CD4-positive, CD25-positive, alpha-beta regulatory T cell (primary cell): ENCODE measurements around the gene ANKRD33B. TPM values are rescaled to one million over a fixed set of nuclear protein-coding genes. Genes with fewer than 3 reads are reported as not detected.

Source experiments
- ATAC-seq, 2 donors: fragments of 150-1000 bp; cut with Tn5 transposase; one replicate each; pipeline ENCODE4 v1.10.0; 2021; ENCODE audit warnings: low read depth in 2 of 2, moderate number of reproducible peaks in 2 of 2, moderate library complexity in 1 of 2
- DNase-seq, 3 donors: peaks; one replicate each; pipeline versions ENCODE4 v3.0.0 to v3.0.0-alpha.2; 2012 to 2022; ENCODE audit warnings: mixed read lengths in 1 of 3
- H3K27ac ChIP-seq: one replicate; pipeline ENCODE4 v1.7.0; 2013; ENCODE audit warnings: mild to moderate bottlenecking, low read length; ENCODE audit not compliant: insufficient read depth, poor library complexity, severe bottlenecking
- H3K27me3 ChIP-seq: one replicate; pipeline ENCODE4 v1.7.0; 2013; ENCODE audit warnings: low read length; ENCODE audit not compliant: control insufficient read depth, insufficient read depth
- H3K36me3 ChIP-seq: one replicate; pipeline ENCODE4 v1.7.0; 2013; ENCODE audit warnings: mild to moderate bottlenecking, low read length, moderate library complexity; ENCODE audit not compliant: control insufficient read depth, insufficient read depth
- H3K4me1 ChIP-seq: 2 replicates; pipeline ENCODE4 v1.7.0; 2013; ENCODE audit warnings: mild to moderate bottlenecking, low read length; ENCODE audit not compliant: insufficient read depth, control insufficient read depth, poor library complexity, severe bottlenecking
- H3K4me3 ChIP-seq: one replicate; pipeline ENCODE4 v1.7.0; 2013; ENCODE audit warnings: low read depth, mild to moderate bottlenecking, low read length, moderate library complexity
- H3K9me3 ChIP-seq, 2 experiments: 1 replicate in 1 of 2; 2 replicates in 1 of 2; pipeline ENCODE4 v1.7.0; 2013; ENCODE audit warnings: low read length in 2 of 2, mild to moderate bottlenecking in 1 of 2, moderate library complexity in 1 of 2; ENCODE audit not compliant: control insufficient read depth in 2 of 2
- H3K27ac Mint-ChIP-seq, 3 donors: one replicate each; pipeline ENCODE4 v1.8.0; 2020 to 2022; ENCODE audit warnings: mild to moderate bottlenecking in 3 of 3, mixed read lengths in 3 of 3, moderate library complexity in 2 of 3
- H3K27me3 Mint-ChIP-seq: one replicate; pipeline ENCODE4 v1.8.0; 2022; ENCODE audit warnings: mild to moderate bottlenecking, mixed read lengths
- H3K36me3 Mint-ChIP-seq: one replicate; pipeline ENCODE4 v1.8.0; 2020; ENCODE audit warnings: mixed read lengths
- H3K4me1 Mint-ChIP-seq, 4 donors: one replicate each; pipeline ENCODE4 v1.8.0; 2020 to 2022; ENCODE audit warnings: mixed read lengths in 4 of 4, mild to moderate bottlenecking in 1 of 4
- H3K4me3 Mint-ChIP-seq, 4 donors: one replicate each; pipeline ENCODE4 v1.8.0; 2020 to 2022; ENCODE audit warnings: mild to moderate bottlenecking in 4 of 4, mixed read lengths in 4 of 4, moderate library complexity in 3 of 4
- H3K9me3 Mint-ChIP-seq, 7 donors: one replicate each; pipeline ENCODE4 v1.8.0; 2020 to 2022; ENCODE audit warnings: mixed read lengths in 7 of 7, mild to moderate bottlenecking in 3 of 7, moderate library complexity in 2 of 7
- polyA plus RNA-seq, 4 donors: library from polyadenylated mRNA; unstranded; fragments of 300-500 nt; fragmentation: Illumina TruSeq; gene quantifications; one replicate each; pipeline ENCODE4 v1.2.3, GENCODE V29; 2021
- total RNA-seq: library from RNA; stranded (reverse); gene quantifications from one replicate; pipeline ENCODE4 v1.2.3, GENCODE V29; 2022

Gene ANKRD33B
- total and polyA plus RNA-seq, 5 donors from 2014 or later: 0.25 to 6.6 (median 0.33) TPM

DNA sequence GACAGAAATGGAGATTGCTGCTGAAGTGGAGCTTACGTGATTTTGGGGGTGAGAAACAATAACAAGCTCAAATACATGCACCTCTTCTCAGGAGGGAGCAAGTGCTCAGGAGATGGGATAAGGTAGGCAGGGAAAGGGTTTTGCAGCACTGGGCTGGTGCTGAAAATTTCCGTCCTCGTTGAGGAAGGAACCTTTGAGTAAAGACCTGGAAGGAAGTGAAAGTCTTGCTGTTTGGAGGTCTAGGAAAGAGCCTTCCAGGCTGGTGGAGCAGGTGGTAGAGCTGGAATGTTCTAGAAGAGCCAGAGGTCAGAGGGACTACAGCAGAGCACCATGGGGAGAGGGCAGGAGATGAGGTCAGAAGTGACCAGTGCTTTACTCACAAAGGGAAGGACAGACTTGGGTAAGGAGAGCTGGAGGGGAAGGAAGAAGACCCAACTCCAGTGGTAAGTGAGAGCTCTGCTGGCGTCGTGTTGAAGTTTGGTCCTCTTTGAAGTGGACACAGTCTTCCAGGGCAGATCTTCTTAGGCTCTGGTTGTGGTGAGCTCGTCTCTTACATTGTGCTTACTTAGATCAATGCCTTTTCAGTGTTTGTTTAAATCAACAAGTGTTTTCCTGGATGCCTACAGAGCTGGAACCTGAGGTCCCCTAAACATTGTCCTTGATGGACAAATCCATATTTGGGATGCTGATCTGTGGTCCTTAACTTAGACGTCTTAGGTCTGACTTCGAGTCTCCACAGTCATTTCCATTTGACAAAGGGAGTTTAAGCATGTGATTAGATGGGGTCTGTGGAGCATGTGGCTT is 21.0 kb downstream of the ANKRD33B start:
- Mint-ChIP-seq H3K36me3 (peaks cover 8% of the 10 kb centered on the region), H3K9me3 (peaks cover 0 to 8% (median 2%) of the 10 kb centered on the region in 7 donors), H3K4me1 (peaks cover 23 to 37% (median 33%) of the 10 kb centered on the region in 4 donors), H3K27ac (peak overlapping the region in 1 of 3 donors; percentile 82), H3K4me3 (peak overlapping the region in 2 of 4 donors; percentile 28 to 42), H3K27me3 (no peaks in the 10 kb centered on the region)
- DNase-seq (no peak), ATAC-seq (no peak)
- no peak overlapping the region for H3K4me3 ChIP-seq
- H3K4me1 ChIP-seq: peaks cover 17% of the 10 kb centered on the region
- H3K27ac ChIP-seq: no peak overlapping the region
- H3K36me3 ChIP-seq: no peaks in the 10 kb centered on the region
- H3K27me3 ChIP-seq: no peaks in the 10 kb centered on the region
- H3K9me3 ChIP-seq: no peaks in the 10 kb centered on the region

DNA sequence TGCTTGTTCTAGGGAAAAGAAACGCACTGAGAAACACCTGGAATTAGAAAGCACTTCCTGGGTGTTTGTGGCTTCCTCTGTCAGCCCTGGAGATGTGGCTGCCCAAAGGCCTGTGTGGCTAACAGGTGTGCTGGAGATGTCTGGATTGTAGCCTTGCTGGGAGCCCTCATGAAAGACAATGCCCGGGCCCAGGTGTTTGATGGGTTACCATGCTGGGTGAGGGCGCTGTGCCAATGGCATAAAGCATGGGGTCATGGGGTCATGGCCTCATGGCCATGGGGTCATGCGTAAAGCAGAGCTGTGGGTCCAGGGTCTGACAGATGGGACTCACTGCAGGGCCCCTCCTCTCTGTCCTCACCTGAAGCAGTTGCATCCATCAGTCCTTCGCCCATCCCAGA is 21.6 kb downstream of the ANKRD33B start:
- no peaks in the 10 kb centered on the region for H3K27me3 ChIP-seq
- peaks cover 0 to 8% (median 2%) of the 10 kb centered on the region in 7 donors for H3K9me3 Mint-ChIP-seq
- H3K27ac ChIP-seq: no peak overlapping the region
- H3K4me3 Mint-ChIP-seq: no peak overlapping the region
- H3K9me3 ChIP-seq: no peaks in the 10 kb centered on the region
- ATAC-seq (no peak), DNase-seq (no peak)
- H3K27me3 Mint-ChIP-seq: no peaks in the 10 kb centered on the region
- H3K27ac Mint-ChIP-seq: peak overlapping the region in 1 of 3 donors; percentile 21
- peaks cover 11% of the 10 kb centered on the region for H3K4me1 ChIP-seq
- peaks cover 23 to 37% (median 31%) of the 10 kb centered on the region in 4 donors for H3K4me1 Mint-ChIP-seq
- no peak overlapping the region for H3K4me3 ChIP-seq
- H3K36me3 ChIP-seq: no peaks in the 10 kb centered on the region
- H3K36me3 Mint-ChIP-seq: peaks cover 8% of the 10 kb centered on the region

DNA sequence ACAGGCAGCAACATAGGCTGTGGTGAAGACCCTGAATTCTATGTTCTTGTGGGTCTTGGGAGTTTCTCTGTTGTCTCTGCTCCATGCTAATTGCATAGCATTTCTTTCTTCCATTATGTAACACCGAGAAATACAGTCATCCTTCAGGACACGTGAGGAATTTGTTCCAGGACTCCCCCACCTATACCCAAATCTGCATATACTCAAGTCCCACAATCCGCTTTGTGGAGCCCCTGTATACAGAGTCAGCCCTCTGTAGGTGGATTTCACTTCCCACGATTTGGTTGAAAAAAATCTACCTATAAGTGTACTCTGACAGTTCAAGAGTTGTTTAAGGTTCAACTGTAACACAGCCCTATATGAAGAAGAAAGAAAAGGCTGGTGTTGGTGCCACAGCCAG is 22.1 kb downstream of the ANKRD33B start:
- Histone ChIP-seq H3K9me3 (no peaks in the 10 kb centered on the region), H3K27ac (no peak overlapping the region), H3K4me1 (peaks cover 11% of the 10 kb centered on the region), H3K4me3 (no peak overlapping the region), H3K36me3 (no peaks in the 10 kb centered on the region), H3K27me3 (no peaks in the 10 kb centered on the region)
- H3K27me3 Mint-ChIP-seq: no peaks in the 10 kb centered on the region
- H3K4me3 Mint-ChIP-seq: no peak overlapping the region
- ATAC-seq (no peak), DNase-seq (no peak)
- H3K4me1 Mint-ChIP-seq: peaks cover 23 to 32% (median 28%) of the 10 kb centered on the region in 4 donors
- no peak overlapping the region for H3K27ac Mint-ChIP-seq
- peaks cover 0 to 8% (median 2%) of the 10 kb centered on the region in 7 donors for H3K9me3 Mint-ChIP-seq
- peaks cover 8% of the 10 kb centered on the region for H3K36me3 Mint-ChIP-seq

DNA sequence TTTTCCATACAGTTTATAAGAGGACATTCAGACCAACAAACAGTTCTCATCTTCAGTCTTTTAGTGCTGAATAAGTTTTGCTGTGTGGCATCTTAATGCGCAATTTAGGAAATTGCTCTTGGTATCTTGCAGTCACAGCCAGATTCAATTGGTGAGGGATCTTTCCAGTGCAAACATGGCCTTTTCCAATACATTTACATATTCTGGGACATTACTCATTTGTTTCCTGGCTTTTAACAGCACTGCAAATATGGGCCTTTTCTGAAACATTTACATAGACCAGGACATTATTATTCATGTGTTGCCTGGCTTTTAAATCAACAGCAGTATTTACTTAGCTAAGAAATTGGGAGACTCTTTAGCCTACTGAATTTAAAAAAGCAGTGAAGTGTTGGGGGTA is 22.7 kb downstream of the ANKRD33B start:
- no peaks in the 10 kb centered on the region for H3K9me3 ChIP-seq
- Mint-ChIP-seq H3K27me3 (no peaks in the 10 kb centered on the region), H3K9me3 (peaks cover 0 to 8% (median 2%) of the 10 kb centered on the region in 7 donors), H3K4me1 (peaks cover 22 to 32% (median 24%) of the 10 kb centered on the region in 4 donors), H3K36me3 (peaks cover 8% of the 10 kb centered on the region), H3K27ac (no peak overlapping the region), H3K4me3 (no peak overlapping the region)
- H3K4me3 ChIP-seq: no peak overlapping the region
- no peaks in the 10 kb centered on the region for H3K36me3 ChIP-seq
- no peak overlapping the region for H3K27ac ChIP-seq
- peaks cover 9% of the 10 kb centered on the region for H3K4me1 ChIP-seq
- H3K27me3 ChIP-seq: no peaks in the 10 kb centered on the region
- ATAC-seq: no peak
- no peak for DNase-seq

DNA sequence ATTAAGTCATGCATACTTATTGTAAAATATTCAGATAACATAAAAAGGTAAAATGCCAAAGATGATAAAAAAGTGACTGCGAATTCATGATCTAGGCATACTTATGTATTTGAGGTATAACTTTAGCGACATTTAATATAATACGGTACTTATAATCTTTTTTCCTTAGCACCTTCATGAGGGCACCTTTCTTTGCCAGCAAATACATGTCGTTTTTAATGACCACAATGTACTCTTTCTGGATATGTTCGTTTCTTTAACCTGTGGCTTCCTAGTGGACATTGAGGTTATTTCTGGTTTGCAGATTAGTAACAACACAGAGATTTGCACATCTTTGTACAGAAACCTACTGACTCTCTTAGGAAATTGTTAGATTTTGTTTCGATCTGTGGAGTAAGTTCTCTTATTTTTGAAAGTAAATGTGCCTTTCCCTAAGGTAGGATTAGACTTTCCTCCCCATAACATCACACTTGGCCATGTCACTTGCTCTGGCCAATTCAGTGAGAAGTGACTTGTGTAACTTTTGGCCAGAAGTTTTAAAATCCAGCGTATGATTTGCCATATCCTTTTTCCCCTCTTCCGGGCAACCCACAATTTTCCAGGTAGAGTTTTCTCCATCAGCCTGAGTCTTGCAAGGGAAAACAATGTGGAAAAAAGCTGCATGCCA is 24.4 kb downstream of the ANKRD33B start:
- H3K27me3 Mint-ChIP-seq: no peaks in the 10 kb centered on the region
- peaks cover 9% of the 10 kb centered on the region for H3K4me1 ChIP-seq
- no peak overlapping the region for H3K27ac Mint-ChIP-seq
- DNase-seq (no peak), ATAC-seq (no peak)
- no peaks in the 10 kb centered on the region for H3K9me3 ChIP-seq
- no peaks in the 10 kb centered on the region for H3K27me3 ChIP-seq
- H3K27ac ChIP-seq: no peak overlapping the region
- no peak overlapping the region for H3K4me3 Mint-ChIP-seq
- H3K4me3 ChIP-seq: no peak overlapping the region
- peaks cover 0 to 8% (median 2%) of the 10 kb centered on the region in 7 donors for H3K9me3 Mint-ChIP-seq
- H3K36me3 ChIP-seq: no peaks in the 10 kb centered on the region
- H3K36me3 Mint-ChIP-seq: peaks cover 4% of the 10 kb centered on the region
- H3K4me1 Mint-ChIP-seq: peaks cover 16 to 30% (median 21%) of the 10 kb centered on the region in 4 donors

DNA sequence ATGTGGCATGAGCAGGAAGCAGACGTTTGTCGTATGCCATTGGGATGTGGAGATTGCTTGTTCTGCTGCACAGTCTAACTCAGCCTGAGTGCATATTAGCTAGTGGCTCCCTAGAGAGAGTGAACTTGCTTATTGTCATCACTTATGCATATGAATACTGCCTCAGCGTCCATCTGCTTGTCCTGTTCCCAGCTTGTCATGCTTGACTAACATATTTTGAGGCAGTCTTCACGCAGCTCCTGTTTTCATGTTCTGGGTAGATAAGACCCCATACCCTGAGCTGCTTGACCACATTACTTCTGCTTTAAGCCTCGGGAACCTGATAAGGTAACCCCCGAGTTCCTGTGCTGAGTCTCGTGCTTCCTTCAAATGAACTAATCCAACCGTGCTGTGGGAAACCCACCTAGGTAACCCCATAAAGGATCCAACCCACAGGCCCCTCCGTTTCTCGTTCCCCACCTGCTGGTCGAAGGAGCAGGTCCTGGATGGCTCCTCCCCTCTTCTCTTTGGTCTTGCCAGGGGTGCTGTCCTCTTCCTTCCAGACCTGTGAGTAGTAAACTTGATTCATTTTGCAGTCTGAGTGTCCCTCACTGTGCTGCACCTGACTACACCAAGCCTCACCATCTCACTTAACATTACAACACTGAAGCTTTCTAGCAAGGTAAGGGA is 25.0 kb downstream of the ANKRD33B start:
- H3K4me3 ChIP-seq: no peak overlapping the region
- DNase-seq: no peak
- no peaks in the 10 kb centered on the region for H3K27me3 Mint-ChIP-seq
- no peak overlapping the region for H3K27ac Mint-ChIP-seq
- no peaks in the 10 kb centered on the region for H3K36me3 ChIP-seq
- peaks cover 0 to 8% (median 2%) of the 10 kb centered on the region in 7 donors for H3K9me3 Mint-ChIP-seq
- no peaks in the 10 kb centered on the region for H3K9me3 ChIP-seq
- H3K4me3 Mint-ChIP-seq: no peak overlapping the region
- peaks cover 13 to 25% (median 16%) of the 10 kb centered on the region in 4 donors for H3K4me1 Mint-ChIP-seq
- no peak for ATAC-seq
- H3K27ac ChIP-seq: no peak overlapping the region
- H3K27me3 ChIP-seq: no peaks in the 10 kb centered on the region
- peaks cover 5% of the 10 kb centered on the region for H3K4me1 ChIP-seq
- peaks cover 4% of the 10 kb centered on the region for H3K36me3 Mint-ChIP-seq

DNA sequence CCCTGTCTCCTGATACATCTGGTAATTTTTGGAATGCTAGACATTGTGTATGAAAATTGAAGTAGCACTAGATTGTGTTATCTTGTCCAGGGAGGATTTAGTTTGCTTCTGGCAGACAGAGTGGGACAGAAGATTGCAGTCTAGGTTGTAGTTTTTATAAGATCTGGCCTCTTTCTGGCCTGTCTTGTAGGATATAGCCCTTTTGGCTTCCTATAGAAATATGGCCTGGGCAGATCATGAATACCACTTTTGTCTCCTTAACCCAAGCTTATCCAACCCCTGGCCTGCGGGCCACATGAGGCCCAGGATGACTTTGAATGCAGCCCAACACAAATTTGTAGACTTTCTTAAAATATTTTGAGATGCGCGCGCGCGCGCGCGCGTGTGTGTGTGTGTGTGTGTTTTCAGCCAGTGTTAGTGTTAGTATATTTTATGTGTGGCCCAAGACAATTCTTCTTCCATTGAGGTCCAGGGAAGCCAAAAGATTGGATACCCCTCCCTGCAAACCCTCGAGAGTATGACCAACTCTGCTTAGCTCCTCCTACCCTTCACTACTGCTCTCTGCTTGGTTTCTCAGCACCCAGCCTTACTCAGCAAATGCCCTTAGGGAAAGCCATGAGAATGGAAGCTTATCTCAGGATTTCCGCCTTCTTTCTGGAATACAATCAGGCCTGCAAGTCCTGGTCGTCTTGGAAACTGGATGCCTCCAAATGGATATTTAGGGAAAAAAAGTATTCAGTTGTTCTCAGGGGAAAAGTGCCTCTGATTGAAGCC is 26.5 kb downstream of the ANKRD33B start:
- H3K9me3 Mint-ChIP-seq: peaks cover 0 to 8% (median 2%) of the 10 kb centered on the region in 7 donors
- peaks cover 4% of the 10 kb centered on the region for H3K36me3 Mint-ChIP-seq
- H3K4me1 Mint-ChIP-seq: peaks cover 3 to 14% (median 5%) of the 10 kb centered on the region in 4 donors
- no peaks in the 10 kb centered on the region for H3K36me3 ChIP-seq
- H3K4me1 ChIP-seq: peaks cover under 1% of the 10 kb centered on the region
- peak overlapping the region in 1 of 4 donors; percentile 15 for H3K4me3 Mint-ChIP-seq
- H3K4me3 ChIP-seq: no peak overlapping the region
- H3K27me3 Mint-ChIP-seq: no peaks in the 10 kb centered on the region
- no peaks in the 10 kb centered on the region for H3K27me3 ChIP-seq
- DNase-seq (no peak), ATAC-seq (no peak)
- H3K9me3 ChIP-seq: no peaks in the 10 kb centered on the region
- H3K27ac Mint-ChIP-seq: no peak overlapping the region
- H3K27ac ChIP-seq: no peak overlapping the region
